ENCODE results near the gene ZDHHC4. TPM values are rescaled to one million over a fixed set of nuclear protein-coding genes. Genes with fewer than 3 reads are reported as not detected.

Gene ZDHHC4
- total and polyA plus RNA-seq, 9 of the 15 experiments (the other 6 are each of a cell fraction or from before 2014, with no cell fraction given): 33.4 to 106 (median 58.3) TPM

DNA sequence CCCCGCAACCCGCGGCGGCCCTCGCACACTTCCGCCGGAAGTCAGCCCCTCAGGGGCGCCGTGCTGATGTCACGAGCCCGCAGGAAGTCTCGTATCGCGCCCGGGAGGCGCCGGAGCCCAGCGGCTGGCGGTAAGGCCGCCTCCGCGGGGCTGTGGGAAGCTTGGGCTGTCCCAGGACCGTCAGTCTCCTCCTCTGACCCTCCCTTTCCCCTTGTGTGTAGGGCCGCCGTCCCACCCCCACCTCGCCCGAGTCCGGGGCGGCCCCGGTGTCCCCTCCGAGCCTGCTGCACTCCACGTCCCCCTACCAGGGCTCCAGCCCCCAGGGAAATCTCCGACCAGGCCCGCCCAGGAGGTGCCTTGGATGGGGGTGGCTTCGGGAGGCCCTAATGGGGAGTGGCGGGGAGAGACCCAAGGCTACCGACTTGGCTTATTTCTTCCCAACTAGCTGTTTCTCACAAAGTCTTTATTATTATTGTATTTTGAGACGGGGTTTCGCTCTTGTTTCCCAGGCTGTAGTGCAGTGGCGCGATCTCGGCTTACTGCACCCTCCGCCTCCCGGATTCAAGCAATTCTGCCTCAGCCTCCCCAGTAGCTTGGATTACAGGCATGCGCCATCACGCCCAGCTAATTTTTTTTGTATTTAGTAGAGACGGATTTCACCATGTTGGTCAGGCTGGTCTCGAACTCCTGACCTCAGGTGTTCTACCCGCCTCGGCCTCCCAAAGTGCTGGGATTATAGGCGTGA is at the start of gene ZDHHC4 (continued):
- no peak for TF ChIP-seq FOXA1 (IDR thresholded peaks at IDR 0.05; ENCODE audit: borderline replicate concordance)
- no peak for TF ChIP-seq NFYB (IDR thresholded peaks at IDR 0.05; ENCODE audit: extremely low read depth, insufficient read length)
- TF ChIP-seq BRD9 (IDR thresholded peaks at IDR 0.05; ENCODE audit: low read depth, partially characterized antibody): peak; percentile 44
- TF ChIP-seq, protein P1, sequence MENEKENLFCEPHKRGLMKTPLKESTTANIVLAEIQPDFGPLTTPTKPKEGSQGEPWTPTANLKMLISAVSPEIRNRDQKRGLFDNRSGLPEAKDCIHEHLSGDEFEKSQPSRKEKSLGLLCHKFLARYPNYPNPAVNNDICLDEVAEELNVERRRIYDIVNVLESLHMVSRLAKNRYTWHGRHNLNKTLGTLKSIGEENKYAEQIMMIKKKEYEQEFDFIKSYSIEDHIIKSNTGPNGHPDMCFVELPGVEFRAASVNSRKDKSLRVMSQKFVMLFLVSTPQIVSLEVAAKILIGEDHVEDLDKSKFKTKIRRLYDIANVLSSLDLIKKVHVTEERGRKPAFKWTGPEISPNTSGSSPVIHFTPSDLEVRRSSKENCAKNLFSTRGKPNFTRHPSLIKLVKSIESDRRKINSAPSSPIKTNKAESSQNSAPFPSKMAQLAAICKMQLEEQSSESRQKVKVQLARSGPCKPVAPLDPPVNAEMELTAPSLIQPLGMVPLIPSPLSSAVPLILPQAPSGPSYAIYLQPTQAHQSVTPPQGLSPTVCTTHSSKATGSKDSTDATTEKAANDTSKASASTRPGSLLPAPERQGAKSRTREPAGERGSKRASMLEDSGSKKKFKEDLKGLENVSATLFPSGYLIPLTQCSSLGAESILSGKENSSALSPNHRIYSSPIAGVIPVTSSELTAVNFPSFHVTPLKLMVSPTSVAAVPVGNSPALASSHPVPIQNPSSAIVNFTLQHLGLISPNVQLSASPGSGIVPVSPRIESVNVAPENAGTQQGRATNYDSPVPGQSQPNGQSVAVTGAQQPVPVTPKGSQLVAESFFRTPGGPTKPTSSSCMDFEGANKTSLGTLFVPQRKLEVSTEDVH (IDR thresholded peaks at IDR 0.05; ENCODE audit: low read depth, partially characterized antibody): peak; percentile 79
- TF ChIP-seq SIRT6 (IDR thresholded peaks at IDR 0.05; ENCODE audit: low read depth, low read length): no peak
- TF ChIP-seq ZFP1 (CRISPR knock-in tag; IDR thresholded peaks at IDR 0.05): no peak
- TF ChIP-seq, protein P2, sequence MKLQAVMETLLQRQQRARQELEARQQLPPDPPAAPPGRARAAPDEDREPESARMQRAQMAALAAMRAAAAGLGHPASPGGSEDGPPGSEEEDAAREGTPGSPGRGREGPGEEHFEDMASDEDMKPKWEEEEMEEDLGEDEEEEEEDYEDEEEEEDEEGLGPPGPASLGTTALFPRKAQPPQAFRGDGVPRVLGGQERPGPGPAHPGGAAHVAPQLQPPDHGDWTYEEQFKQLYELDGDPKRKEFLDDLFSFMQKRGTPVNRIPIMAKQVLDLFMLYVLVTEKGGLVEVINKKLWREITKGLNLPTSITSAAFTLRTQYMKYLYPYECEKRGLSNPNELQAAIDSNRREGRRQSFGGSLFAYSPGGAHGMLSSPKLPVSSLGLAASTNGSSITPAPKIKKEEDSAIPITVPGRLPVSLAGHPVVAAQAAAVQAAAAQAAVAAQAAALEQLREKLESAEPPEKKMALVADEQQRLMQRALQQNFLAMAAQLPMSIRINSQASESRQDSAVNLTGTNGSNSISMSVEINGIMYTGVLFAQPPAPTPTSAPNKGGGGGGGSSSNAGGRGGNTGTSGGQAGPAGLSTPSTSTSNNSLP (IDR thresholded peaks at IDR 0.05; ENCODE audit: borderline replicate concordance, low read depth, low read length): no peak
- TF ChIP-seq ZNF121 (CRISPR knock-in tag; conservative IDR thresholded peaks at IDR 0.05): no peak
- TF ChIP-seq RBM34 (IDR thresholded peaks at IDR 0.05; ENCODE audit: borderline replicate concordance, insufficient read depth, low read length): no peak
- TF ChIP-seq, protein P3, sequence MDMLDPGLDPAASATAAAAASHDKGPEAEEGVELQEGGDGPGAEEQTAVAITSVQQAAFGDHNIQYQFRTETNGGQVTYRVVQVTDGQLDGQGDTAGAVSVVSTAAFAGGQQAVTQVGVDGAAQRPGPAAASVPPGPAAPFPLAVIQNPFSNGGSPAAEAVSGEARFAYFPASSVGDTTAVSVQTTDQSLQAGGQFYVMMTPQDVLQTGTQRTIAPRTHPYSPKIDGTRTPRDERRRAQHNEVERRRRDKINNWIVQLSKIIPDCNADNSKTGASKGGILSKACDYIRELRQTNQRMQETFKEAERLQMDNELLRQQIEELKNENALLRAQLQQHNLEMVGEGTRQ (CRISPR knock-in tag; IDR thresholded peaks at IDR 0.05): peak; percentile 69
- TF ChIP-seq, protein P4, sequence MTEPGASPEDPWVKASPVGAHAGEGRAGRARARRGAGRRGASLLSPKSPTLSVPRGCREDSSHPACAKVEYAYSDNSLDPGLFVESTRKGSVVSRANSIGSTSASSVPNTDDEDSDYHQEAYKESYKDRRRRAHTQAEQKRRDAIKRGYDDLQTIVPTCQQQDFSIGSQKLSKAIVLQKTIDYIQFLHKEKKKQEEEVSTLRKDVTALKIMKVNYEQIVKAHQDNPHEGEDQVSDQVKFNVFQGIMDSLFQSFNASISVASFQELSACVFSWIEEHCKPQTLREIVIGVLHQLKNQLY (CRISPR knock-in tag; conservative IDR thresholded peaks at IDR 0.05): no peak
- TF ChIP-seq, protein P5, sequence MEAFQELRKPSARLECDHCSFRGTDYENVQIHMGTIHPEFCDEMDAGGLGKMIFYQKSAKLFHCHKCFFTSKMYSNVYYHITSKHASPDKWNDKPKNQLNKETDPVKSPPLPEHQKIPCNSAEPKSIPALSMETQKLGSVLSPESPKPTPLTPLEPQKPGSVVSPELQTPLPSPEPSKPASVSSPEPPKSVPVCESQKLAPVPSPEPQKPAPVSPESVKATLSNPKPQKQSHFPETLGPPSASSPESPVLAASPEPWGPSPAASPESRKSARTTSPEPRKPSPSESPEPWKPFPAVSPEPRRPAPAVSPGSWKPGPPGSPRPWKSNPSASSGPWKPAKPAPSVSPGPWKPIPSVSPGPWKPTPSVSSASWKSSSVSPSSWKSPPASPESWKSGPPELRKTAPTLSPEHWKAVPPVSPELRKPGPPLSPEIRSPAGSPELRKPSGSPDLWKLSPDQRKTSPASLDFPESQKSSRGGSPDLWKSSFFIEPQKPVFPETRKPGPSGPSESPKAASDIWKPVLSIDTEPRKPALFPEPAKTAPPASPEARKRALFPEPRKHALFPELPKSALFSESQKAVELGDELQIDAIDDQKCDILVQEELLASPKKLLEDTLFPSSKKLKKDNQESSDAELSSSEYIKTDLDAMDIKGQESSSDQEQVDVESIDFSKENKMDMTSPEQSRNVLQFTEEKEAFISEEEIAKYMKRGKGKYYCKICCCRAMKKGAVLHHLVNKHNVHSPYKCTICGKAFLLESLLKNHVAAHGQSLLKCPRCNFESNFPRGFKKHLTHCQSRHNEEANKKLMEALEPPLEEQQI (IDR thresholded peaks at IDR 0.05): no peak
- no peak for TF ChIP-seq RBM14 (IDR thresholded peaks at IDR 0.05; ENCODE audit: borderline replicate concordance, insufficient read depth, low read depth, low read length)
- TF ChIP-seq SAP30 (IDR thresholded peaks at IDR 0.05; ENCODE audit: borderline replicate concordance, insufficient read depth, low read depth, low read length, poor library complexity, severe bottlenecking): peak; percentile 41
- TF ChIP-seq DNMT1 (IDR thresholded peaks at IDR 0.05): no peak
